Caco-2 (cell line): Measurements from ENCODE around the gene TOB2. TPM values are rescaled to one million over a fixed set of nuclear protein-coding genes. Genes with fewer than 3 reads are reported as not detected.

Source experiments
- BruUV-seq: library from RNA; stranded (reverse); fragments of 400-500 nt; replicated peaks from 2 replicates; lab custom pipeline; 2021; lab: Mats Ljungman, UMichigan
- CTCF ChIA-PET: fragments of 300-600 bp; sonication (Branson Sonifier 250); formaldehyde crosslinking; loops from one replicate; lab custom pipeline; 2022; ENCODE audit warnings: antibody characterized with exemption; lab: Charles Lee
- POLR2A ChIA-PET: fragments of 300-600 bp; sonication (Branson Sonifier 250); formaldehyde crosslinking; loops from one replicate; lab custom pipeline; 2022; ENCODE audit warnings: antibody characterized with exemption; lab: Charles Lee
- DNase-seq, 2 experiments: peaks; one replicate each; pipeline versions ENCODE4 v3.0.0 to v3.0.0-alpha.2; 2020 to 2022
- H3K27me3 ChIP-seq: replicated peaks from 2 replicates; pipeline ENCODE4 v1.6.0; 2011; ENCODE audit warnings: low read length; ENCODE audit not compliant: control insufficient read depth, insufficient read depth
- H3K36me3 ChIP-seq: 2 replicates; pipeline ENCODE4 v1.5.1; 2011; ENCODE audit warnings: low read length; ENCODE audit not compliant: control insufficient read depth, insufficient read depth
- H3K4me1 ChIP-seq: fragments of 250-450 bp; sonication (Bioruptor Pico); 2 replicates; pipeline ENCODE4 v1.5.1; 2020; ENCODE audit warnings: mild to moderate bottlenecking
- H3K4me3 ChIP-seq: 2 replicates; pipeline ENCODE4 v1.5.1; 2011; ENCODE audit warnings: low read depth, mild to moderate bottlenecking, control low read depth, low read length
- H3K9me3 ChIP-seq: fragments of 250-450 bp; sonication (Bioruptor Pico); 2 replicates; pipeline ENCODE4 v1.5.1; 2020; ENCODE audit warnings: mild to moderate bottlenecking, moderate library complexity
- H3K27ac Mint-ChIP-seq: one replicate; pipeline ENCODE4 v1.8.0; 2022; ENCODE audit warnings: mixed read lengths; ENCODE audit not compliant: unreplicated experiment
- H3K27me3 Mint-ChIP-seq: one replicate; pipeline ENCODE4 v1.8.0; 2022; ENCODE audit warnings: mixed read lengths; ENCODE audit not compliant: insufficient read depth, unreplicated experiment
- H3K36me3 Mint-ChIP-seq: one replicate; pipeline ENCODE4 v1.8.0; 2022; ENCODE audit warnings: mild to moderate bottlenecking, mixed read lengths; ENCODE audit not compliant: insufficient read depth, unreplicated experiment
- H3K4me1 Mint-ChIP-seq: one replicate; pipeline ENCODE4 v1.8.0; 2022; ENCODE audit warnings: low read depth, mixed read lengths; ENCODE audit not compliant: unreplicated experiment
- H3K4me3 Mint-ChIP-seq: one replicate; pipeline ENCODE4 v1.8.0; 2022; ENCODE audit warnings: mild to moderate bottlenecking, moderate library complexity, mixed read lengths; ENCODE audit not compliant: unreplicated experiment
- H3K9me3 Mint-ChIP-seq: one replicate; pipeline ENCODE4 v1.8.0; 2022; ENCODE audit warnings: mixed read lengths; ENCODE audit not compliant: unreplicated experiment
- CTCF ChIP-seq, 2 experiments: fragments of 200-600 bp in 1 of 2; IDR thresholded peaks; 1 replicate in 1 of 2; 2 replicates in 1 of 2; pipeline versions ENCODE4 v1.5.1 to v1.8.0; 2011 to 2022; ENCODE audit warnings: antibody characterized with exemption in 1 of 2, control low read depth in 1 of 2, inconsistent platforms in 1 of 2, low read depth in 1 of 2, low read length in 1 of 2, mild to moderate bottlenecking in 1 of 2, moderate library complexity in 1 of 2; ENCODE audit not compliant: insufficient read depth in 1 of 2, severe bottlenecking in 1 of 2, unreplicated experiment in 1 of 2
- intact Hi-C: fragments of 100-400 bp; cut with micrococcal nuclease; formaldehyde crosslinking; loops from one replicate; pipeline ENCODE4 v1.10.0; 2022; ENCODE audit not compliant: unreplicated experiment
- total RNA-seq: library from RNA; stranded (reverse); gene quantifications from 2 replicates; pipeline ENCODE4 v1.2.3, GENCODE V29; 2022

Gene TOB2
- total RNA-seq, 1 experiment from 2014 or later, result 49.0 TPM

GRCh38 chr22:41481131-41481830 is 34.7 kb upstream of the TOB2 start:
- no peak overlapping the region for H3K27ac Mint-ChIP-seq
- TF ChIP-seq CTCF (IDR thresholded peaks at IDR 0.05; ENCODE audit: insufficient read depth in 1 of 2, low read depth in 1 of 2, low read length in 1 of 2, severe bottlenecking in 1 of 2, unreplicated experiment in 1 of 2), result no peak
- no TSS peak for BruUV-seq
- no peaks in the 10 kb centered on the region for H3K27me3 Mint-ChIP-seq
- no peaks in the 10 kb centered on the region for H3K4me1 Mint-ChIP-seq
- Histone ChIP-seq H3K36me3 (no peaks in the 10 kb centered on the region; the same call in 1 of the 2 replicates), H3K27me3 (no peaks in the 10 kb centered on the region), H3K9me3 (no peaks in the 10 kb centered on the region), H3K4me1 (0 out of 2 replicates have a peak, but pooled peaks cover 5% of the 10 kb centered on the region), H3K4me3 (no peak overlapping the region)
- H3K9me3 Mint-ChIP-seq, result no peaks in the 10 kb centered on the region
- no peak for DNase-seq
- H3K36me3 Mint-ChIP-seq, result peaks cover 5% of the 10 kb centered on the region
- intact Hi-C loops, result no loop called here
- ChIA-PET CTCF (no interaction called here), POLR2A (no interaction called here)
- H3K4me3 Mint-ChIP-seq, result no peak overlapping the region

- BruUV-seq, result no TSS peak
- H3K36me3 ChIP-seq, result no peaks in the 10 kb centered on the region; the same call in 1 of the 2 replicates
- ChIA-PET POLR2A (no interaction called here), CTCF (no interaction called here)
- intact Hi-C loops, result no loop called here
- TF ChIP-seq CTCF (IDR thresholded peaks at IDR 0.05; ENCODE audit: insufficient read depth in 1 of 2, low read depth in 1 of 2, low read length in 1 of 2, severe bottlenecking in 1 of 2, unreplicated experiment in 1 of 2), result no peak
- Mint-ChIP-seq H3K36me3 (peaks cover 7% of the 10 kb centered on the region), H3K9me3 (no peaks in the 10 kb centered on the region), H3K27me3 (no peaks in the 10 kb centered on the region), H3K4me1 (no peaks in the 10 kb centered on the region), H3K27ac (no peak overlapping the region), H3K4me3 (no peak overlapping the region)
- no peak for DNase-seq
- H3K4me3 ChIP-seq, result no peak overlapping the region
- H3K27me3 ChIP-seq, result no peaks in the 10 kb centered on the region
- H3K9me3 ChIP-seq, result no peaks in the 10 kb centered on the region
- no peaks in the 10 kb centered on the region for H3K4me1 ChIP-seq
These were observed 33.8 kb upstream of the TOB2 start for GRCh38 chr22:41480397-41480735.

- POLR2A ChIA-PET, result no interaction called here
These were observed 33.2 kb upstream of the TOB2 start for GRCh38 chr22:41479671-41480396.

More at GRCh38 chr22:41479671-41480396, 33.2 kb upstream of the TOB2 start:
- Mint-ChIP-seq H3K27ac (no peak overlapping the region), H3K4me3 (no peak overlapping the region), H3K27me3 (no peaks in the 10 kb centered on the region), H3K36me3 (peaks cover 11% of the 10 kb centered on the region), H3K4me1 (no peaks in the 10 kb centered on the region), H3K9me3 (no peaks in the 10 kb centered on the region)
- intact Hi-C loops, result no loop called here
- Histone ChIP-seq H3K4me1 (no peaks in the 10 kb centered on the region), H3K4me3 (no peak overlapping the region), H3K27me3 (no peaks in the 10 kb centered on the region), H3K36me3 (no peaks in the 10 kb centered on the region; the same call in 1 of the 2 replicates), H3K9me3 (no peaks in the 10 kb centered on the region)
- no peak for TF ChIP-seq CTCF (IDR thresholded peaks at IDR 0.05; ENCODE audit: insufficient read depth in 1 of 2, low read depth in 1 of 2, low read length in 1 of 2, severe bottlenecking in 1 of 2, unreplicated experiment in 1 of 2)
- no peak for DNase-seq
- BruUV-seq, result no TSS peak
- CTCF ChIA-PET, result no interaction called here
